GM23338 (cell line): ENCODE results near the gene ATP8A2. TPM values are rescaled to one million over a fixed set of nuclear protein-coding genes. Genes with fewer than 3 reads are reported as not detected.

Source experiments
- ATAC-seq: fragments of 200-7000 bp; cut with Tn5 transposase; 3 replicates; pipeline ENCODE4 v1.9.1; 2020
- DNase-seq: peaks from one replicate; pipeline ENCODE4 v3.0.0-alpha.2; 2015; ENCODE audit warnings: low spot score
- H2AFZ ChIP-seq: fragments of 200-600 bp; sonication (generic); 2 replicates; pipeline ENCODE4 v1.8.0; 2016; ENCODE audit warnings: antibody characterized with exemption, mild to moderate bottlenecking, moderate library complexity
- H3F3A ChIP-seq: fragments of 200-600 bp; sonication (generic); replicated peaks from 2 replicates; pipeline ENCODE4 v1.8.0; 2017; ENCODE audit warnings: antibody characterized with exemption, mixed run types, low read depth
- H3K27ac ChIP-seq: fragments of 200-600 bp; sonication (generic); 2 replicates; pipeline ENCODE4 v1.6.1; 2016; ENCODE audit warnings: low read depth
- H3K27me3 ChIP-seq: fragments of 200-600 bp; sonication (generic); 2 replicates; pipeline ENCODE4 v1.8.0; 2016; ENCODE audit warnings: mild to moderate bottlenecking, mixed run types, moderate library complexity; ENCODE audit not compliant: insufficient read depth
- H3K36me3 ChIP-seq: fragments of 200-600 bp; sonication (generic); 2 replicates; pipeline ENCODE4 v1.8.0; 2016; ENCODE audit warnings: mild to moderate bottlenecking; ENCODE audit not compliant: insufficient read depth
- H3K4me1 ChIP-seq: fragments of 200-600 bp; sonication (generic); 2 replicates; pipeline ENCODE4 v1.8.0; 2016; ENCODE audit warnings: mild to moderate bottlenecking, moderate library complexity; ENCODE audit not compliant: insufficient read depth
- H3K4me2 ChIP-seq: fragments of 200-600 bp; sonication (generic); 2 replicates; pipeline ENCODE4 v1.7.1; 2017; ENCODE audit warnings: mixed run types
- H3K4me3 ChIP-seq: fragments of 200-600 bp; sonication (generic); 2 replicates; pipeline ENCODE4 v1.6.1; 2016; ENCODE audit warnings: mixed run types
- H3K79me2 ChIP-seq: fragments of 200-600 bp; sonication (generic); replicated peaks from 2 replicates; pipeline ENCODE4 v1.8.0; 2017; ENCODE audit warnings: mild to moderate bottlenecking; ENCODE audit not compliant: insufficient read depth
- H3K9me2 ChIP-seq: fragments of 200-600 bp; sonication (generic); 2 replicates; pipeline ENCODE4 v1.8.0; 2017; ENCODE audit not compliant: insufficient read depth
- H4K20me1 ChIP-seq: fragments of 200-600 bp; sonication (generic); replicated peaks from 2 replicates; pipeline ENCODE4 v1.8.0; 2017; ENCODE audit warnings: mild to moderate bottlenecking; ENCODE audit not compliant: insufficient read depth
- H3K27ac Mint-ChIP-seq: 2 replicates; pipeline ENCODE4 v1.8.0; 2020; ENCODE audit warnings: inconsistent platforms, mild to moderate bottlenecking, moderate library complexity, mixed read lengths
- H3K27me3 Mint-ChIP-seq: 3 replicates; pipeline ENCODE4 v1.8.0; 2022; ENCODE audit warnings: low read depth, mild to moderate bottlenecking, moderate library complexity, mixed read lengths, inconsistent platforms; ENCODE audit not compliant: insufficient read depth, poor library complexity
- H3K36me3 Mint-ChIP-seq: 3 replicates; pipeline ENCODE4 v1.8.0; 2021; ENCODE audit warnings: low read depth, mild to moderate bottlenecking, inconsistent platforms, moderate library complexity, mixed read lengths
- H3K4me1 Mint-ChIP-seq: 3 replicates; pipeline ENCODE4 v1.8.0; 2020; ENCODE audit warnings: mild to moderate bottlenecking, inconsistent platforms, mixed read lengths
- H3K4me3 Mint-ChIP-seq: 3 replicates; pipeline ENCODE4 v1.8.0; 2021; ENCODE audit warnings: moderate library complexity, mild to moderate bottlenecking, inconsistent platforms, mixed read lengths
- H3K9me3 Mint-ChIP-seq: 3 replicates; pipeline ENCODE4 v1.8.0; 2020; ENCODE audit warnings: moderate library complexity, mild to moderate bottlenecking, inconsistent platforms, mixed read lengths
- CREB1 ChIP-seq: fragments of 250-450 bp; sonication (Bioruptor Pico); IDR thresholded peaks from 2 replicates; pipeline ENCODE4 v1.5.0; 2020; ENCODE audit warnings: low read depth, mild to moderate bottlenecking, moderate library complexity
- CTCF ChIP-seq, 2 experiments: fragments of 200-600 bp in 1 of 2; sonication (generic) in 1 of 2; conservative IDR thresholded peaks; 2 replicates each; pipeline versions ENCODE4 v1.5.1 to v1.6.1; 2016 to 2017; ENCODE audit warnings: antibody characterized with exemption in 2 of 2, low read depth in 2 of 2, mild to moderate bottlenecking in 2 of 2, moderate library complexity in 1 of 2
- EZH2 ChIP-seq: fragments of 200-600 bp; sonication (generic); IDR thresholded peaks from one replicate; pipeline ENCODE4 v1.8.0; 2017; ENCODE audit warnings: antibody characterized with exemption, mild to moderate bottlenecking, low read depth; ENCODE audit not compliant: unreplicated experiment
- EZH2phosphoT487 ChIP-seq: fragments of 200-600 bp; sonication (generic); IDR thresholded peaks from one replicate; pipeline ENCODE4 v1.8.1; 2018; ENCODE audit warnings: antibody characterized with exemption; ENCODE audit not compliant: unreplicated experiment
- POLR2AphosphoS5 ChIP-seq: IDR thresholded peaks from 2 replicates; pipeline ENCODE4 v1.6.1; 2016; ENCODE audit warnings: antibody characterized with exemption, low read depth
- REST ChIP-seq: IDR thresholded peaks from one replicate; pipeline ENCODE4 v1.6.1; 2018; ENCODE audit warnings: antibody characterized with exemption; ENCODE audit not compliant: unreplicated experiment
- STAT1 ChIP-seq: IDR thresholded peaks from one replicate; pipeline ENCODE4 v1.6.1; 2016; ENCODE audit warnings: antibody characterized with exemption; ENCODE audit not compliant: unreplicated experiment
- ZNF114 ChIP-seq: fragments of 250-450 bp; sonication (Bioruptor Pico); IDR thresholded peaks from 2 replicates; pipeline ENCODE4 v1.5.0; 2020; ENCODE audit warnings: mild to moderate bottlenecking, moderate library complexity
- ZNF331 ChIP-seq: fragments of 250-450 bp; sonication (Bioruptor Pico); IDR thresholded peaks from 2 replicates; pipeline ENCODE4 v1.5.0; 2020; ENCODE audit warnings: low read depth, mild to moderate bottlenecking, moderate library complexity
- ZNF462 ChIP-seq: fragments of 250-450 bp; sonication (Bioruptor Pico); IDR thresholded peaks from 2 replicates; pipeline ENCODE4 v1.5.0; 2020; ENCODE audit warnings: mild to moderate bottlenecking, moderate library complexity
- polyA plus RNA-seq: library from polyadenylated mRNA; unstranded; fragments of >200 nt; fragmentation: Nextera tagmentation; extraction: Ambion mirVana; gene quantifications from 2 replicates; pipeline ENCODE4 v1.2.1, GENCODE V29; 2016
- total RNA-seq: library from RNA; depleted of rRNA; stranded (reverse); fragments of >200 nt; shearing (Covaris generic); gene quantifications from 2 replicates; pipeline ENCODE4 v1.2.3, GENCODE V29; 2014

The ATP8A2 gene
- total and polyA plus RNA-seq, 2 experiments from 2014 or later = 5.7 to 8.8 TPM

GRCh38 chr13:25859528-25859927, 487.8 kb downstream of the ATP8A2 start:
- Histone ChIP-seq H3F3A (no peaks in the 10 kb centered on the region), H3K9me2 (no peaks in the 10 kb centered on the region), H3K79me2 (no peaks in the 10 kb centered on the region), H3K4me2 (no peak overlapping the region), H2AFZ (no peak overlapping the region), H3K4me3 (no peak overlapping the region), H3K36me3 (no peaks in the 10 kb centered on the region), H4K20me1 (no peaks in the 10 kb centered on the region), H3K27me3 (no peaks in the 10 kb centered on the region), H3K27ac (no peak overlapping the region), H3K4me1 (no peaks in the 10 kb centered on the region)
- H3K9me3 Mint-ChIP-seq = no peaks in the 10 kb centered on the region
- no peak for ATAC-seq
- H3K27ac Mint-ChIP-seq = no peak overlapping the region
- no peaks in the 10 kb centered on the region; the same call in 2 of the 3 replicates for H3K36me3 Mint-ChIP-seq
- no peaks in the 10 kb centered on the region for H3K27me3 Mint-ChIP-seq
- no peak for DNase-seq
- no peak for TF ChIP-seq POLR2AphosphoS5
- no peak for TF ChIP-seq EZH2phosphoT487
- TF ChIP-seq ZNF114 (CRISPR knock-in tag) = no peak
- TF ChIP-seq STAT1 = no peak
- TF ChIP-seq REST = no peak
- no peak for TF ChIP-seq CTCF (conservative IDR thresholded peaks at IDR 0.05; ENCODE audit: low read depth in 2 of 2)
- no peak for TF ChIP-seq EZH2
- no peak for TF ChIP-seq ZNF462 (CRISPR knock-in tag)
- no peak for TF ChIP-seq CREB1 (CRISPR knock-in tag)
- no peak for TF ChIP-seq ZNF331 (CRISPR knock-in tag)
- no peaks in the 10 kb centered on the region for H3K4me1 Mint-ChIP-seq
- H3K4me3 Mint-ChIP-seq = no peak overlapping the region
